Measurements from ENCODE around the gene TRMT112.
"Not testable (repeated sequence)": the region's sequence is repeated elsewhere in the genome, so short reads cannot be mapped to it uniquely, and the experiment has no call there.

The TRMT112 gene

GRCh38 chr11:64313491-64314145 is 3.7 kb downstream of the TRMT112 start:
- no peak for TF ChIP-seq LEF1 (IDR thresholded peaks at IDR 0.05; ENCODE audit: borderline replicate concordance)
- TF ChIP-seq HDGF (IDR thresholded peaks at IDR 0.05; ENCODE audit: borderline replicate concordance): no peak
- TF ChIP-seq BHLHE40 (IDR thresholded peaks at IDR 0.05; ENCODE audit: borderline replicate concordance): no peak
- no peak for TF ChIP-seq PKNOX1 (IDR thresholded peaks at IDR 0.05)
- no peak for TF ChIP-seq CTBP1 (IDR thresholded peaks at IDR 0.05; ENCODE audit: borderline replicate concordance)
- TF ChIP-seq ZNF384 (IDR thresholded peaks at IDR 0.05): no peak
- TF ChIP-seq FOXK2 (IDR thresholded peaks at IDR 0.05): no peak

GRCh38 chr11:64312947-64313346 is 4.4 kb downstream of the TRMT112 start:
- ChIA-PET CTCF (no interaction called here), POLR2A (no interaction called here)
- no peak for DNase-seq (ENCODE audit: extremely low spot score)
- TF ChIP-seq TARDBP (IDR thresholded peaks at IDR 0.05) (no peak), BHLHE40 (IDR thresholded peaks at IDR 0.05; ENCODE audit: borderline replicate concordance) (no peak), FOXA1 (IDR thresholded peaks at IDR 0.05) (no peak), LEF1 (IDR thresholded peaks at IDR 0.05; ENCODE audit: borderline replicate concordance) (no peak), HDGF (IDR thresholded peaks at IDR 0.05; ENCODE audit: borderline replicate concordance) (no peak), NFRKB (IDR thresholded peaks at IDR 0.05) (no peak), SUZ12 (IDR thresholded peaks at IDR 0.05) (no peak), FOXM1 (IDR thresholded peaks at IDR 0.05; ENCODE audit: borderline replicate concordance) (no peak), SP1 (IDR thresholded peaks at IDR 0.05) (no peak), L3MBTL2 (conservative IDR thresholded peaks at IDR 0.05) (no peak), ZNF384 (IDR thresholded peaks at IDR 0.05) (no peak), FOXK2 (IDR thresholded peaks at IDR 0.05) (no peak), CTBP1 (IDR thresholded peaks at IDR 0.05; ENCODE audit: borderline replicate concordance) (no peak), PKNOX1 (IDR thresholded peaks at IDR 0.05) (no peak), ARNT (IDR thresholded peaks at IDR 0.05) (no peak), ELF4 (IDR thresholded peaks at IDR 0.05) (no peak)

More at GRCh38 chr11:64313491-64314145, 3.7 kb downstream of the TRMT112 start:
- CTCF ChIA-PET: interaction anchor here (1.2 kb wide), 1 partner anchor 42 kb away, joined by 5 read pairs; no protein-coding TSS in a partner anchor
- POLR2A ChIA-PET: no interaction called here
- no peak for DNase-seq (ENCODE audit: extremely low spot score)

GRCh38 chr11:64307795-64308194 is 9.6 kb downstream of the TRMT112 start:
- CTCF ChIA-PET; DNase-seq (ENCODE audit: extremely low spot score): not testable (repeated sequence)
- POLR2A ChIA-PET: interaction anchor here (1.5 to 7.0 kb wide), 2 partner anchors 9 to 47 kb away, joined by 3 to 49 read pairs; partner anchors contain the start of genes PRDX5 and TRMT112

GRCh38 chr11:64306876-64307622 is 10.3 kb downstream of the TRMT112 start:
- POLR2A ChIA-PET: interaction anchor here (1.5 to 7.0 kb wide), 2 partner anchors 10 to 48 kb away, joined by 3 to 49 read pairs; partner anchors contain the start of genes PRDX5 and TRMT112
- no peak for TF ChIP-seq PKNOX1 (IDR thresholded peaks at IDR 0.05)
- no peak for TF ChIP-seq LEF1 (IDR thresholded peaks at IDR 0.05; ENCODE audit: borderline replicate concordance)
- CTCF ChIA-PET: no interaction called here
- DNase-seq (ENCODE audit: extremely low spot score): no peak

- DNase-seq (ENCODE audit: extremely low spot score): no peak
- ChIA-PET POLR2A (interaction anchor here (1.5 to 7.0 kb wide), 2 partner anchors 11 to 48 kb away, joined by 3 to 49 read pairs; partner anchors contain the start of genes PRDX5 and TRMT112), CTCF (no interaction called here)
- TF ChIP-seq FOXA1 (IDR thresholded peaks at IDR 0.05) (no peak), HDGF (IDR thresholded peaks at IDR 0.05; ENCODE audit: borderline replicate concordance) (no peak), SP1 (IDR thresholded peaks at IDR 0.05) (no peak), SUZ12 (IDR thresholded peaks at IDR 0.05) (no peak), NFRKB (IDR thresholded peaks at IDR 0.05) (no peak), TARDBP (IDR thresholded peaks at IDR 0.05) (no peak)
Observed at GRCh38 chr11:64306563-64306875, 10.8 kb downstream of the TRMT112 start.

GRCh38 chr11:64305691-64306562 is 11.4 kb downstream of the TRMT112 start:
- ChIA-PET CTCF (no interaction called here), POLR2A (interaction anchor here (2.8 to 7.0 kb wide), 3 partner anchors 11 to 59 kb away, joined by 12 to 79 read pairs (median 49); partner anchors contain the start of genes PPP1R14B, PRDX5 and TRMT112)
- TF ChIP-seq L3MBTL2 (conservative IDR thresholded peaks at IDR 0.05): peak; percentile 43; the same call in 1 of the 2 replicates
- TF ChIP-seq NFRKB (IDR thresholded peaks at IDR 0.05): no peak
- no peak for DNase-seq (ENCODE audit: extremely low spot score)
